BE2C (cell line): ENCODE data around the gene MEN1.
A peak's percentile ranks its signal among the peaks of the same experiment; 100 is the strongest.

Experiments
- DNase-seq: peaks from one replicate; pipeline ENCODE4 v3.0.0-alpha.2; 2020
- H3K27me3 ChIP-seq: fragments of 250-450 bp; sonication (Bioruptor Pico); 2 replicates; pipeline ENCODE4 v1.5.1; 2020; ENCODE audit warnings: mild to moderate bottlenecking
- H3K36me3 ChIP-seq: fragments of 250-450 bp; sonication (Bioruptor Pico); 2 replicates; pipeline ENCODE4 v1.5.1; 2020; ENCODE audit warnings: mild to moderate bottlenecking
- H3K4me1 ChIP-seq: fragments of 250-450 bp; sonication (Bioruptor Pico); 2 replicates; pipeline ENCODE4 v1.5.1; 2020
- H3K4me3 ChIP-seq: 2 replicates; pipeline ENCODE4 v1.5.1; 2011; ENCODE audit warnings: low read depth, low read length
- H3K9me3 ChIP-seq: fragments of 250-450 bp; sonication (Bioruptor Pico); 2 replicates; pipeline ENCODE4 v1.5.1; 2020
- CTCF ChIP-seq: IDR thresholded peaks from 2 replicates; pipeline ENCODE4 v1.5.1; 2012; ENCODE audit warnings: mild to moderate bottlenecking, low read depth, low read length

MEN1 gene

GRCh38 chr11:64833509-64833908 lies 23.2 kb upstream of the MEN1 start:
- no peak for TF ChIP-seq CTCF
- H3K27me3 ChIP-seq, result no peaks in the 10 kb centered on the region
- no peaks in the 10 kb centered on the region for H3K9me3 ChIP-seq
- H3K4me1 ChIP-seq, result no peaks in the 10 kb centered on the region
- H3K4me3 ChIP-seq, result no peak overlapping the region
- no peak for DNase-seq
- H3K36me3 ChIP-seq, result no peaks in the 10 kb centered on the region

GRCh38 chr11:64833198-64833502 lies 22.8 kb upstream of the MEN1 start:
- no peaks in the 10 kb centered on the region for H3K9me3 ChIP-seq
- no peaks in the 10 kb centered on the region for H3K27me3 ChIP-seq
- DNase-seq, result no peak
- H3K4me3 ChIP-seq, result no peak overlapping the region
- TF ChIP-seq CTCF, result no peak
- H3K36me3 ChIP-seq, result no peaks in the 10 kb centered on the region
- H3K4me1 ChIP-seq, result no peaks in the 10 kb centered on the region

GRCh38 chr11:64832467-64833197 lies 22.3 kb upstream of the MEN1 start:
- Histone ChIP-seq H3K4me3 (no peak overlapping the region), H3K36me3 (no peaks in the 10 kb centered on the region), H3K27me3 (no peaks in the 10 kb centered on the region), H3K4me1 (no peaks in the 10 kb centered on the region), H3K9me3 (no peaks in the 10 kb centered on the region)
- no peak for DNase-seq
- no peak for TF ChIP-seq CTCF

- no peaks in the 10 kb centered on the region for H3K27me3 ChIP-seq
- H3K36me3 ChIP-seq, result no peaks in the 10 kb centered on the region
- no peaks in the 10 kb centered on the region for H3K9me3 ChIP-seq
- peak; percentile 68 for DNase-seq
- H3K4me3 ChIP-seq, result no peak overlapping the region
- H3K4me1 ChIP-seq, result no peaks in the 10 kb centered on the region
- TF ChIP-seq CTCF, result no peak
Measured at GRCh38 chr11:64831411-64831891, 21.1 kb upstream of the MEN1 start.

GRCh38 chr11:64829536-64830251 lies 19.3 kb upstream of the MEN1 start:
- H3K36me3 ChIP-seq, result no peaks in the 10 kb centered on the region
- H3K27me3 ChIP-seq, result no peaks in the 10 kb centered on the region
- no peaks in the 10 kb centered on the region for H3K4me1 ChIP-seq
- DNase-seq, result no peak
- no peak overlapping the region for H3K4me3 ChIP-seq
- no peaks in the 10 kb centered on the region for H3K9me3 ChIP-seq
- no peak for TF ChIP-seq CTCF

GRCh38 chr11:64827451-64827839 lies 17.1 kb upstream of the MEN1 start:
- H3K4me3 ChIP-seq, result no peak overlapping the region
- H3K9me3 ChIP-seq, result no peaks in the 10 kb centered on the region
- H3K4me1 ChIP-seq, result no peaks in the 10 kb centered on the region
- H3K36me3 ChIP-seq, result no peaks in the 10 kb centered on the region
- H3K27me3 ChIP-seq, result no peaks in the 10 kb centered on the region
- TF ChIP-seq CTCF, result no peak
- DNase-seq, result no peak
